OCI-LY1 (cell line): ENCODE data around the gene MYO9A.

Experiments
- EZH2 ChIP-seq: fragments of 200-600 bp; sonication (generic), shearing (Covaris generic); IDR thresholded peaks from 2 replicates; pipeline ENCODE4 v1.8.0; 2017; ENCODE audit warnings: borderline replicate concordance, mixed run types, mild to moderate bottlenecking, antibody characterized with exemption, low read length, moderate library complexity, mixed read lengths
- TF ChIP-seq, protein P1 (sequence below): fragments of 200-600 bp; sonication (generic), shearing (Covaris generic); IDR thresholded peaks from 2 replicates; pipeline ENCODE4 v1.5.1; 2017; ENCODE audit warnings: mild to moderate bottlenecking, antibody characterized with exemption, low read length, moderate library complexity, mixed read lengths

DNA sequence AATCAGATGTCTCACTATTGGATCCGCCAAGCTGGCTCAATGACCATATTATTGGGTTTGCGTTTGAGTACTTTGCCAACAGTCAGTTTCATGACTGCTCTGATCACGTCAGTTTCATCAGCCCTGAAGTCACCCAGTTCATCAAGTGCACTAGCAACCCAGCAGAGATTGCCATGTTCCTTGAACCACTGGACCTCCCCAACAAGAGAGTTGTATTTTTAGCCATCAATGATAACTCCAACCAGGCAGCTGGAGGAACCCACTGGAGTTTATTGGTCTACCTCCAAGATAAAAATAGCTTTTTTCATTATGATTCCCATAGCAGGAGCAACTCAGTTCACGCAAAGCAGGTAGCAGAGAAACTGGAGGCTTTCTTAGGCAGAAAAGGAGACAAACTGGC, 21.7 kb upstream of the MYO9A start:
- TF ChIP-seq, protein P1, sequence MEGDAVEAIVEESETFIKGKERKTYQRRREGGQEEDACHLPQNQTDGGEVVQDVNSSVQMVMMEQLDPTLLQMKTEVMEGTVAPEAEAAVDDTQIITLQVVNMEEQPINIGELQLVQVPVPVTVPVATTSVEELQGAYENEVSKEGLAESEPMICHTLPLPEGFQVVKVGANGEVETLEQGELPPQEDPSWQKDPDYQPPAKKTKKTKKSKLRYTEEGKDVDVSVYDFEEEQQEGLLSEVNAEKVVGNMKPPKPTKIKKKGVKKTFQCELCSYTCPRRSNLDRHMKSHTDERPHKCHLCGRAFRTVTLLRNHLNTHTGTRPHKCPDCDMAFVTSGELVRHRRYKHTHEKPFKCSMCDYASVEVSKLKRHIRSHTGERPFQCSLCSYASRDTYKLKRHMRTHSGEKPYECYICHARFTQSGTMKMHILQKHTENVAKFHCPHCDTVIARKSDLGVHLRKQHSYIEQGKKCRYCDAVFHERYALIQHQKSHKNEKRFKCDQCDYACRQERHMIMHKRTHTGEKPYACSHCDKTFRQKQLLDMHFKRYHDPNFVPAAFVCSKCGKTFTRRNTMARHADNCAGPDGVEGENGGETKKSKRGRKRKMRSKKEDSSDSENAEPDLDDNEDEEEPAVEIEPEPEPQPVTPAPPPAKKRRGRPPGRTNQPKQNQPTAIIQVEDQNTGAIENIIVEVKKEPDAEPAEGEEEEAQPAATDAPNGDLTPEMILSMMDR: no peak
- TF ChIP-seq EZH2: no peak
